Measurements from ENCODE around the gene VWA5A. TPM values are rescaled to one million over a fixed set of nuclear protein-coding genes. Genes with fewer than 3 reads are reported as not detected.
"Not testable (repeated sequence)": the region's sequence is repeated elsewhere in the genome, so short reads cannot be mapped to it uniquely, and the experiment has no call there.

The VWA5A gene
- total and polyA plus RNA-seq, 12 donors = 1.2 to 8.8 (median 3.5) TPM

DNA sequence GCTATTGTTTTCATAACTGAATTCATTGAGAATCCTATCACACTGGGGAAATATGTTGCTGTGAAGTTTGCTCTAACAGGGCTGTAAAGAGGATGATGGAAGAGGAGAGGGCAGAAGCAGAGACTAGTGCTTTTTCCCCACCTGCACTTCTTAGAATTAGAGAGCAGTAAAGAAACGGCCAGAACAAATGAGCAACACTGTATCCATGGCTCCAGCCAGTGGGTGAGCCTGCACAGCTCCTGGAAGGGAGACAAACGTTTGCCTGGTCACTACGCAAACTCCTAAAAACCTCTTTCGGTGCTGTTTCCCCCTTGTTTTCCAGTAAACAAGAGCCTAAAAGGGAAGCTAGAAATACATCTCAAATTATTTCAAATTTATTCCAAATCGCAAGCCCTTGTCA is 45.7 kb downstream of the VWA5A start:
- no peak overlapping the region for H3K4me3 ChIP-seq
- DNase-seq (no peak), ATAC-seq (no peak)
- H3K4me1 ChIP-seq = no peaks in the 10 kb centered on the region
- intact Hi-C loops (cut with DNase I) = no loop called here
- no peak overlapping the region for H3K27ac ChIP-seq
- WGBS, 2 donors = 76 to 82% methylated on average over 5 of the region's 5 CpGs
- no peaks in the 10 kb centered on the region for H3K9me3 ChIP-seq
- no peak for TF ChIP-seq CTCF (IDR thresholded peaks at IDR 0.05)
- no peaks in the 10 kb centered on the region for H3K36me3 ChIP-seq
- peaks cover 0 to 6% (median 0%) of the 10 kb centered on the region in 7 donors for H3K27me3 ChIP-seq

GRCh38 chr11:124167826-124168231 is 52.6 kb downstream of the VWA5A start:
- Histone ChIP-seq H3K4me3 (no peak overlapping the region), H3K9me3 (no peaks in the 10 kb centered on the region), H3K4me1 (no peaks in the 10 kb centered on the region), H3K27me3 (peaks cover 0 to 11% (median 0%) of the 10 kb centered on the region in 7 donors), H3K27ac (no peak overlapping the region), H3K36me3 (no peaks in the 10 kb centered on the region)
- ATAC-seq = no peak
- WGBS, 2 donors = 46 to 52% methylated on average over 7 of the region's 7 CpGs
- no peak for DNase-seq
- intact Hi-C loops (cut with DNase I) = no loop called here
- no peak for TF ChIP-seq CTCF (IDR thresholded peaks at IDR 0.05)

DNA sequence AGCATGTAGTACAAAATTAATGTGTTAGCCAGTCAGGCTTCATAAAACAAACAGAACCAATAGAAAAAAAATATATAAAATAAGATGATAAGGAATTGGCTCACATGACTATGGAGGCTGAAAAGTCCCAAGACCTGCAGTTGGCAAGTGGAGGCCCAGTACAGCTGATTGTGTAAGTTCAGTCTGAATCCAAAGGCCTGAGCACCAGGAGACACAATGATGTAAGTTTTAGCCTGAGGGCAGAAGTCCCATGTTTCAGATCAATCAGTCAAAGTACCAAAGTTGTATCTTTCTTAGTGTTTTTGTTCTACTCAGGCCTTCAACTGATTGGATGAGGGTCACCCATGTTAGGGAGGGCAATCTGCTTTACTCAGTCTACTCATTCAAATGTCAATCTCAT is 53.5 kb downstream of the VWA5A start:
- H3K4me1 ChIP-seq = no peaks in the 10 kb centered on the region
- intact Hi-C loops (cut with DNase I) = no loop called here
- no peak for ATAC-seq
- no peak for DNase-seq
- TF ChIP-seq CTCF (IDR thresholded peaks at IDR 0.05) = no peak
- H3K27ac ChIP-seq = no peak overlapping the region
- H3K4me3 ChIP-seq = no peak overlapping the region
- peaks cover 0 to 11% (median 0%) of the 10 kb centered on the region in 7 donors for H3K27me3 ChIP-seq
- H3K36me3 ChIP-seq = no peaks in the 10 kb centered on the region
- no peaks in the 10 kb centered on the region for H3K9me3 ChIP-seq

DNA sequence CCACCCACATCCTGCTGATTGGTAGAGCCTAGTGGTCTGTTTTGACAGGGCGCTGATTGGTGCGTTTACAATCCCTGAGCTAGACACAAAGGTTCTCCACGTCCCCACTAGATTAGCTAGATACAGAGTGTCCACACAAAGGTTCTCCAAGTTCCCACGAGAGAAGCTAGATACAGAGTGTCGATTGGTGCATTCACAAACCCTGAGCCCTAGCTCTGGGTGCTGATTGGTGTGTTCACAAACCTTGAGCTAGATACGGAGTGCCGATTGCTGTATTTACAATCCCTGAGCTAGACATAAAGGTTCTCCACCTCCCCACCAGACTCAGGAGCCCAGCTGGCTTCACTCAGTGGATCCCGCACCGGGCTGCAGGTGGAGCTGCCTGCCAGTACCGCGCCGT is 55.1 kb downstream of the VWA5A start:
- 42 to 60% methylated on average over 1 to 2 of the region's 12 CpGs for WGBS, 2 donors
- not testable (repeated sequence) for H3K9me3 ChIP-seq

DNA sequence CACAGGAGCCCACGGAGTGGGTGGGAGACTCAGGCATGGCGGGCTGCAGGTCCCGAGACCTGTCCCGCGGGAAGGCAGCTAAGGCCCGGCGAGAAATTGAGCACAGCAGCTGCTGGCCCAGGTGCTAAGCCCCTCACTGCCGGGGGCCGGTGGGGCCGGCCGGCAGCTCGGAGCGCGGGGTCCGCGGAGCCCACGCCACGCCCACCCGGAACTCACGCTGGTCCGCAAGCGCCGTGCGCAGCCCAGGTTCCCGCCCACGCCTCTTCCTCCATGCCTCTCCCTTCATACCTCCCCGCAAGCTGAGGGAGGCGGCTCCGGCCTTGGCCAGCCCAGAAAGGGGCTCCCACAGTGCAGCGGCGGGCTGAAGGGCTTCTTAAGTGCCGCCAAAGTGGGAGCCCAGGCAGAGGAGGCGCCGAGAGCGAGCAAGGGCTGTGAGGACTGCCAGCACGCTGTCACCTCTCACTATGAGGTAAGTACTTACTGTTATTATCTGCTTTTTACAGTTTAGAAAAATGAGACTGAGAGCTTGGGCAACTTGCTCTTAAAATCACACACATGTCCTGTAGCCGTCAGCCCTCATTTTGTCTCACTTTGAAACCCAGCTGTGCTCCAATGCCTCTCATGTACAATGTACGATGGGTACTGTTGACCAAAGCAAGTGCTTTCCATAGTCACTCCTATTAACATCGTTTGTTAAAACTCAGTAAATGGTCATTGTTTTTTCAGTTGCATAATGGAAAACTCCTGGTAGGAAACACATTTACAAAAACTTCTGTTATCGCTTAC is 55.7 kb downstream of the VWA5A start:
- 93 to 94% methylated on average over 30 to 36 of the region's 40 CpGs for WGBS, 2 donors
- H3K4me3 ChIP-seq = no peak overlapping the region
- no peaks in the 10 kb centered on the region for H3K4me1 ChIP-seq
- intact Hi-C loops (cut with DNase I) = no loop called here
- ATAC-seq (no peak), DNase-seq (no peak)
- H3K9me3 ChIP-seq = no peaks in the 10 kb centered on the region
- peaks cover 0 to 11% (median 0%) of the 10 kb centered on the region in 7 donors for H3K27me3 ChIP-seq
- no peak for TF ChIP-seq CTCF (IDR thresholded peaks at IDR 0.05)
- H3K36me3 ChIP-seq = no peaks in the 10 kb centered on the region
- no peak overlapping the region for H3K27ac ChIP-seq

More for the DNA sequence above, 55.1 kb downstream of the VWA5A start:
- DNase-seq; intact Hi-C loops (cut with DNase I); ATAC-seq; H3K4me1 ChIP-seq; H3K36me3 ChIP-seq; H3K27ac ChIP-seq; H3K4me3 ChIP-seq: not testable (repeated sequence)
- peaks cover 0 to 11% (median 0%) of the 10 kb centered on the region in 7 donors for H3K27me3 ChIP-seq
